ENCODE results near the gene PDZRN3.

The PDZRN3 gene

DNA sequence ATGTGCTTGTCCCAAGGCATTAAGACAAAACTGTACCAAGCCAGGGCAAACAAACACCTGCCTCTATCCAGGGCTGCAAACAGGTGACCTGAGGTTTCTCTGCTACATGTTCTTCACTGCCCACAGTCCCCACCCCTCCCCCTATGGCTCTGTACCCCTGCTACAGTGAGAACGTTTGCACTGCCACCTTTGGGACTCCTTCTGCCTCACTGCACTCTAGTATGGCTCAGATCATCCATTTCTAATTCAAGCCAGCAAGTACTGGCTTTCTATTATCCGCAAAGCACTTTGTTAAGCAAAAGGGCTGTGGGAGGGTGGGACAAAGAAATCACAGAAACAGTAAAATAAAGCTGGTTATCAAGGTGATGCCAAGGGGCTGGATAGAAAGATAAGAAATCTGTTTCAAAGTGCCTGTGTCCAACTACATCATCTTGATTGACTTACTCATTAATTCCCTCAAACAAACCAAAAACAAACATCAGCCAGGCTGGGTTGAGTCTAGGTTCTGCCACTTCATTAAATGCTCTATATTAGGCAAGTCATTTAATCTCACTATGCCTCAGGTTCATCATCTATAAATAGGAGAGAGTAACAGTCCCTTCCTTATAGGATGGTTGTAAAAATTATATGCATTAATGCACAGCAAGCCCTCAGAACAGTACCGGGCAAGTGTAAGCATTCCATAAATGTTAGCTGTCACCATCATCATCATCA, 95.3 kb downstream of the PDZRN3 start:
- H3K4me3 ChIP-seq (ENCODE audit: low read depth, low read length) = no peak overlapping the region

GRCh38 chr3:73525591-73525990, 99.2 kb downstream of the PDZRN3 start:
- no peak overlapping the region for H3K4me3 ChIP-seq (ENCODE audit: low read depth, low read length)

DNA sequence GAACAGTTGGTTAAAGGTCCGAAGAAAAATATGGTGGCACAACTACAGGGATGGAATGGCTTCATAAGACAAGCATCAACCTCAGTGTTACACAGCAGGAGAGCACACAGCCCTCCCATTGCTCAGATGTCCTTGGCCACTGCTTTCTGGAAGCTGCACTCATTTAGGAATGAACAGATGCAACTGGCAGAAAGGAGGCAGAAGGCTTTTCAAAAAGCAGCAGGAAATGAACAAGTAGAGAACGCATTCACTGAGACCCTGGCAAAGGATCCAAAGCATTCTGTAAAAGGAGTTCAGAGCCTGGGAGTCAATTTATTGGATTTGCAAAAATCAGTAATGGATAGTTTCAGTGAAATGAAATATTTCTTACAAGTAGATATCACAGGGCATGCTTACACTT, 101.1 kb downstream of the PDZRN3 start:
- H3K4me3 ChIP-seq (ENCODE audit: low read depth, low read length) = no peak overlapping the region

GRCh38 chr3:73521734-73522336, 102.9 kb downstream of the PDZRN3 start:
- no peak overlapping the region for H3K4me3 ChIP-seq (ENCODE audit: low read depth, low read length)

DNA sequence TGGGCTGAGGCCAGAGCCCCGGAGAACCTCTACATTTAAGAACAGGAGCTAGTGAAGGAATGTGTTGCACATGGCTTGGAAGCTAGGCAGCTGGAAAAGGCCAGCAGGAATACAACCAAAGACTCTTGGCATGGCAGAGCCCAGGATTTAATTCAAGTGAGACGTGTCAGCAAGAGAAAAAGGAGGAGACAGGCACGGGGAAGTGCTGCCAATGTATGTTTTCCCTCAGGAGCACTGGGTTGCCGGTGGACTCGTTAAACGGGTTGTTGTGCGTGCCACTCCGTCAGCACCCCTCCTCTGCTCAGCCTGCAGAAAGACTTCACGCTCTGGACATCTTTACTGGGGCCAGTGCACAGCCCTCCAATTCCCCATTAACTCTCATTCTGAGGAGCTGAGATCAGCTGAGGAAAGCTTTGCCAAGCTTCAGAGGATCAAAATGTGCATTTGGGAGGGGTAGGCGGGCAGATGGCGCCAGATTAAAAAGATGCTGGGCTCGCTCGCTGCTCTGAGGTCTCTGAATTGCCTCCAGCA, 103.7 kb downstream of the PDZRN3 start:
- H3K4me3 ChIP-seq (ENCODE audit: low read depth, low read length) = no peak overlapping the region

- H3K4me3 ChIP-seq (ENCODE audit: low read depth, low read length) = no peak overlapping the region
Measured at GRCh38 chr3:73516631-73517030, 108.1 kb downstream of the PDZRN3 start.

GRCh38 chr3:73513260-73513659, 111.5 kb downstream of the PDZRN3 start:
- H3K4me3 ChIP-seq (ENCODE audit: low read depth, low read length) = no peak overlapping the region

DNA sequence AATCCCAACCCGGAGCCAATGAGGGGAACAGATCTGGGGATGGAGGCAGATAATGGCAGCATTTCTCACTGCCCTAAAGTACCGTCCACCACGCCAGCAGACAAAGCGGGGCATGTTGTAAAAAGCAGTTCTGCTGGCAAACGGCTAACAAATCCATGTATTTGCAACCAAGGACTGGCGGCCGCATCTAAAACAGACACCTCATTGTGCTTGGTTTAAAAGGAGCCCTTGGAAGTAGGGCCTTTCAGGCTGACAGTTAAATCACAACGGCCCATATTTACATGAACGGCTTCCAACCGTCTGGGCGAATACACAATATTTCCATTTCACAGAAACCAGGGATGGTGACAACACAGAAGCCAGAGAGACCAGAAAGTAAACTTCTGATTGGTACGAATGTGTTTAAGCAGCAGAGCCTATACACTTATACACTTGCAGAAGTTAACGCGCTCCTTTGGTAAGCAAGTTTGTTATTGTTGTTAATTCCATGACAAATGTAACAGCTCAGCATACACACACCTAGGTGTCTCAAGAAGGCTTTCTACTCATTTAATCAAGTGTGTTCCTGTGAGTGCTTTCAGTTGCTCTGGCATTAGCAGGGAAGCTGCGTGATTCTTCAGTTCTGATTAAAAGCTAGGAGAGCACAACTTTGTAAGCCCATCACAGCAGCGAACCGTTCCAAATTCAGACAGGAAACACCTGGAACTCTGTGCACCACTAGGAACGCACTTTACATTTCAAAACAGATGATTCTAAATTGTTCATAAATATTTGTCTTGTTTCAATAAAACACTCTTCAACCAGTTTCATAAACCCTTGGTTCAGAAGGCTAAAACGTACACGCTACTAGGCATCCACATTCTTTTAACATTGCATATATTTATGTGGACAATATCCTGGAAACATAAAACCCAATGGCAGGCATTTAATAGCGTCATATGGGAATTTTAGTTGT, 112.9 kb downstream of the PDZRN3 start:
- no peak overlapping the region for H3K4me3 ChIP-seq (ENCODE audit: low read depth, low read length)

- H3K4me3 ChIP-seq (ENCODE audit: low read depth, low read length) = no peak overlapping the region
Measured at GRCh38 chr3:73510784-73511183, 114.0 kb downstream of the PDZRN3 start.

GRCh38 chr3:73510334-73510733, 114.4 kb downstream of the PDZRN3 start:
- H3K4me3 ChIP-seq (ENCODE audit: low read depth, low read length) = no peak overlapping the region

- no peak overlapping the region for H3K4me3 ChIP-seq (ENCODE audit: low read depth, low read length)
Measured at GRCh38 chr3:73509816-73510215, 114.9 kb downstream of the PDZRN3 start.

DNA sequence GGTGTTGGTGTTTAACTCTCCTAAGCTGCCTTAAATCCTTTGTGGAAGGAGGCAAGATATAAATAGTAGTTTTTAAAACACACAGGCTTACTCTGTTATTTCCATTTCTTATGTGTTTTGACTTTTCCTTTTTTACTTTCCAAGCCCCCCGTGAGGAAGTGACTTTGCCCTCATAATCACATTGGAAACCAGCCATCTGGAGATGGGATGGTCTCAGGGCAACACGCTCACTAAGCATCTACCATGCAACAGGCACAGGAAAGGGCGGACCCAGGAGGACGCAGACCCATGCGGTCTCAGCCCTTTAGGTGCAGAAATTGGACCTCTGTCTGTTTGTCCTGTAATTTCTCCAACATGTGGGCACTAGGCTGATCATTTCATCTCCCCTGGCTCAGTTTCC, 115.7 kb downstream of the PDZRN3 start:
- no peak overlapping the region for H3K4me3 ChIP-seq (ENCODE audit: low read depth, low read length)

GRCh38 chr3:73508330-73508954, 116.3 kb downstream of the PDZRN3 start:
- H3K4me3 ChIP-seq (ENCODE audit: low read depth, low read length) = no peak overlapping the region

DNA sequence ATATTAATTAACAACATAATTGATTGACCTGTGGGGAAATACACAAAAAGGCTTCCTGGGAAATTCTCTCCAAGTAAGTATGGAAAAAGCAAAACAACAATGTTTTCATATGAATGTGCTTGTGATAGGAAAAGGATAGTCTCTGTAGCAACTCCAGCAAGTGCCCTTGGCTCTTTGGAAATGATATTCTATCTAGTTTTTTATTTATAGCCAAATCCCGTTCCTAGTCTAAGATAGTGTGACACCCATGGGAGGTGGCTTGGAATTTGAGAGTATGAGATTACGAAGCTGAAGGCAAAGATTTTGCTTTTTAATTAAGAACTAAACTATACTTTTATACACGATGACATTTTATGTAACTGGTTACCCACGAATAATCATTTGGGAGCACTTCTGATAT, 119.9 kb downstream of the PDZRN3 start:
- no peak overlapping the region for H3K4me3 ChIP-seq (ENCODE audit: low read depth, low read length)

DNA sequence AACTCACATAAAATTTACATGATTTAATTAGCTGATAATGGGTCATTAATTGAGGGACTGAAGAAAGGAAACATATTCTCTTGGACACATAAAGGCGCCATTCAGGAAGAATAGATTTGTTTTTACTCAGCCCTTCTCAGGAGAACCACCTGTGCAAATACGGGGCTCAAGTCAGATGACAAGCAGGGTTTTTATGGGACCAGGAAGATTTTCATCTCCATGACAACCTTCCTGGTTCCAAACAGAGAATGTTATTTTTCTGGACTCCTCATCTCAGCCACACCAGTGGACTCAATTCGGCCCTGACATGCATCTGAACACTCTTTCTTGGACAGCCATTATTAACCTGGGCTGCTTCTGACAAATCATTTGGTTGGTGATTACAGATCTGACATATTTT, 120.5 kb downstream of the PDZRN3 start:
- H3K4me3 ChIP-seq (ENCODE audit: low read depth, low read length) = no peak overlapping the region

DNA sequence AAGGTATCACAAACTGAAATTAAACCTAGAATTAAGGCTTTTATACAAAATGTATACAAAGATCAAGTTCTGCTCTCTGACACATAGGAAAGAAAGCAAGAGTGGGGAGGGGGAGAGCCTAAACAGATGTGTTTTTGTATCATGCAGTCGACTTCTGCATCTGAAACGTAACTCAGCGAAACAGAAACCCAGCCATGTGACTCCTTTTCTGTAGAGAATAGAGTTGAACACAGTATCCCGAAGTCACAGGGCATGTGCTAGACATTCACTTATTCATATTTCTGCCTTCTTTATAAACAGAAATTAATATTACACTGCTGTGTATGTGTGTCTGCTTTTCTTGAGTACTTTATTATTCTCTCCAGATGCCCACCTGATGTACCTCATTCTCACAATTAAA, 121.0 kb downstream of the PDZRN3 start:
- no peak overlapping the region for H3K4me3 ChIP-seq (ENCODE audit: low read depth, low read length)

DNA sequence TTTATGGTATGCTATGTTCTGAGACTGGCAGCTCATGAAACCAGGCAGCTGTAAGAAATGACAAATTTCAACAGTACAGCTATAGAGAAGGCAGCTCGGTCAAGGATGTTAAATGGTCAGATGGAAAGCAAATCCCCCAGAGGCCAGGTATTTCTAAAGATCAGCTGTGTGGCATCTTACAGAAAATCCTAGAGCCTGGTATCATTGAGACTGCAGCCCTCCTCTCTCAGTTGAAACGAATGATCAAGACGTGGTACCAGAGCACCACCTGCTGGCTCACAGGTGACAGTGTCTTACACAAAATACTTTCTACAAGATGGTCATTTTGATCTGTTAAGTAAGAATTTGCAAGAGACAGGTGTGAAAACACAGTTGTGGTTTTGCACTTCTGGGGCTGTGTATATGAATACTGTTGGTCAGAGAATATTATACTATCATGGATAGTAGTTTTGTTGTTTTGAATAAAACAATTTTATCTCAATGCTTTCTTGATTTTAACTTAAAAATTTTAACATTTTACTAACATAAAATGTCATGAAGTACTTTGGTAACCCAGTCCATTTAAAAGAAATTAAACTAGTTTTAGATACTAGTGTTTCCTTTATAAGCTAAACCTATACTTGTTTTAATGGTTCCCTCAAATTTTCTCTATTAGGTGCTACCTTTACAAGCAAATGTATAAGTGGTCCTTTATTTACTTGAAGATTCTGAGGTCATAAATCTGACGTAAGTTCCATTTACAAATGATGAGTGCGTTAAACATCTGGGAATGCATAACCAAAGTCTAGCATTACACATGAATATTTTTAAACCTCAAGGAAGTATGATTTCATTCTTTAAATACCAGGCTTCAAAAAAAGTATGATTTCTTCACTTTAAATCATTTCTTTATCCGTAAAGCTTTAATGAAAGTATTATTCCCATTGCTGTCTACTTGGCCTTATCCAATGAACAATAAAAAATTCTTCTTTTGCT, 121.8 kb downstream of the PDZRN3 start:
- no peak overlapping the region for H3K4me3 ChIP-seq (ENCODE audit: low read depth, low read length)

GRCh38 chr3:73500321-73500720, 124.4 kb downstream of the PDZRN3 start:
- no peak overlapping the region for H3K4me3 ChIP-seq (ENCODE audit: low read depth, low read length)

GRCh38 chr3:73499787-73500186, 125.0 kb downstream of the PDZRN3 start:
- no peak overlapping the region for H3K4me3 ChIP-seq (ENCODE audit: low read depth, low read length)
